GM12878 (cell line): ENCODE measurements around the gene CSNK1G2. TPM values are rescaled to one million over a fixed set of nuclear protein-coding genes. Genes with fewer than 3 reads are reported as not detected.

Experiments
- ATAC-seq: fragments of 200-7000 bp; cut with Tn5 transposase; 3 replicates; pipeline ENCODE4 v1.9.1; 2020; ENCODE audit warnings: mild to moderate bottlenecking, moderate library complexity
- BruUV-seq: library from RNA; stranded (reverse); fragments of 400-500 nt; replicated peaks from 2 replicates; lab custom pipeline; 2021; lab: Mats Ljungman, UMichigan
- CTCF ChIA-PET: fragments of 300-600 bp; sonication (Branson Sonifier 250); formaldehyde crosslinking; extraction: SDS; loops from one replicate; lab custom pipeline; 2021; ENCODE audit warnings: inconsistent platforms; lab: Yijun Ruan, JAX
- POLR2A ChIA-PET: fragments of 350-600 bp; formaldehyde crosslinking; extraction: SDS; loops from one replicate; lab custom pipeline; 2021; ENCODE audit warnings: inconsistent platforms; lab: Charles Lee
- RAD21 ChIA-PET: fragments of 300-600 bp; sonication (Branson Sonifier 250); formaldehyde crosslinking; loops from one replicate; lab custom pipeline; 2023; ENCODE audit warnings: antibody characterized with exemption; ENCODE audit not compliant: unreplicated experiment; lab: Charles Lee
- SMC1A ChIA-PET: fragments of 300-600 bp; sonication (Branson Sonifier 250); formaldehyde crosslinking; loops from one replicate; lab custom pipeline; 2023; ENCODE audit not compliant: unreplicated experiment, uncharacterized antibody; lab: Charles Lee
- DNase-seq: peaks from one replicate; pipeline ENCODE4 v3.0.0-alpha.2; 2011; ENCODE audit warnings: low read depth, low spot score
- FAIRE-seq: peaks from 3 replicates; lab custom pipeline; 2011; peaks lifted over from hg19 to GRCh38; lab: Jason Lieb, UNC
- H2AFZ ChIP-seq: 2 replicates; pipeline ENCODE4 v1.6.0; 2011; ENCODE audit warnings: low read depth, low read length, control low read depth; ENCODE audit not compliant: control insufficient read depth
- H3K27ac ChIP-seq: 2 replicates; pipeline ENCODE4 v1.5.1; 2011; ENCODE audit warnings: control low read depth; ENCODE audit not compliant: control insufficient read depth, insufficient read depth
- H3K27me3 ChIP-seq, 2 experiments: replicated peaks in 1 of 2; 2 replicates each; pipeline versions ENCODE4 v1.6.0 to v1.6.1; 2011; ENCODE audit warnings: low read length in 1 of 2; ENCODE audit not compliant: control insufficient read depth in 2 of 2, insufficient read depth in 2 of 2
- H3K36me3 ChIP-seq, 2 experiments: 2 replicates each; pipeline ENCODE4 v1.5.1; 2011; ENCODE audit warnings: low read length in 1 of 2; ENCODE audit not compliant: control insufficient read depth in 2 of 2, insufficient read depth in 2 of 2
- H3K4me1 ChIP-seq: 2 replicates; pipeline ENCODE4 v1.6.1; 2011; ENCODE audit warnings: mild to moderate bottlenecking, low read length, moderate library complexity, mixed read lengths; ENCODE audit not compliant: control insufficient read depth, insufficient read depth
- H3K4me2 ChIP-seq: 2 replicates; pipeline ENCODE4 v1.6.0; 2011; ENCODE audit warnings: control low read depth; ENCODE audit not compliant: control insufficient read depth, insufficient read depth
- H3K4me3 ChIP-seq: fragments of 200-600 bp; sonication (generic); 2 replicates; pipeline ENCODE4 v1.5.1; 2016
- H3K79me2 ChIP-seq: 2 replicates; pipeline ENCODE4 v1.6.0; 2011; ENCODE audit warnings: low read length; ENCODE audit not compliant: control insufficient read depth, insufficient read depth
- H3K9ac ChIP-seq: 2 replicates; pipeline ENCODE4 v1.8.0; 2011; ENCODE audit warnings: low read length, control low read depth, mixed read lengths; ENCODE audit not compliant: control insufficient read depth, insufficient read depth
- H3K9me3 ChIP-seq: replicated peaks from 3 replicates; pipeline ENCODE4 v1.5.1; 2011; ENCODE audit warnings: mild to moderate bottlenecking, low read length; ENCODE audit not compliant: control insufficient read depth, insufficient read depth
- H4K20me1 ChIP-seq: 2 replicates; pipeline ENCODE4 v1.6.0; 2011; ENCODE audit not compliant: control insufficient read depth, insufficient read depth
- FOS ChIP-seq: IDR thresholded peaks from 3 replicates; pipeline ENCODE4 v1.6.1; 2011; ENCODE audit warnings: borderline replicate concordance; ENCODE audit not compliant: insufficient read length; ENCODE audit errors: extremely low read depth
- HDAC6 ChIP-seq: fragments of 200-600 bp; sonication (generic); IDR thresholded peaks from one replicate; pipeline ENCODE4 v1.8.0; 2017; ENCODE audit warnings: antibody characterized with exemption; ENCODE audit not compliant: unreplicated experiment
- POLR2A ChIP-seq: IDR thresholded peaks from 2 replicates; pipeline ENCODE4 v1.6.1; 2011; ENCODE audit warnings: low read depth, mild to moderate bottlenecking, low read length
- POU2F2 ChIP-seq: IDR thresholded peaks from 3 replicates; pipeline ENCODE4 v1.6.1; 2011; ENCODE audit warnings: low read depth, mild to moderate bottlenecking, low read length, borderline replicate concordance
- REST ChIP-seq: IDR thresholded peaks from 2 replicates; pipeline ENCODE4 v1.6.1; 2012; ENCODE audit warnings: mild to moderate bottlenecking, low read depth, low read length
- RFX5 ChIP-seq: IDR thresholded peaks from 2 replicates; pipeline ENCODE4 v1.6.1; 2011; ENCODE audit warnings: low read depth, low read length, improper control_type of control experiment
- SPI1 ChIP-seq: IDR thresholded peaks from 2 replicates; pipeline ENCODE4 v1.6.1; 2011; ENCODE audit warnings: low read depth, mild to moderate bottlenecking, low read length, moderate library complexity, borderline replicate concordance; ENCODE audit not compliant: insufficient read depth
- ZNF217 ChIP-seq: fragments of 450-650 bp; IDR thresholded peaks from 2 replicates; pipeline ENCODE4 v1.6.1; 2017; ENCODE audit warnings: antibody characterized with exemption, mild to moderate bottlenecking
- WGBS: methylation state at CpG from one replicate; pipeline ENCODE4 v1.1.6; 2016; ENCODE audit warnings: low lambda C conversion rate; ENCODE audit not compliant: insufficient replicate concordance, insufficient coverage; ENCODE audit errors: missing lambda C conversion rate; 5-methylcytosine and 5-hydroxymethylcytosine counted together
- in situ Hi-C: fragments of 300-500 bp; cut with MboI; formaldehyde crosslinking; loops from 9 replicates; pipeline ENCODE4 v1.14.3; 2018; ENCODE audit warnings: mixed read lengths
- intact Hi-C: fragments of 100-400 bp; cut with micrococcal nuclease; formaldehyde crosslinking; loops from one replicate; pipeline ENCODE4 v1.14.2; 2022; ENCODE audit not compliant: unreplicated experiment
- polyA plus RNA-seq, 11 experiments: library from polyadenylated mRNA; depleted of rRNA in 4 of 11; unstranded in 6 of 11; stranded (reverse) in 5 of 11; fragments of >200 nt; fragmentation: Nextera tagmentation in 4 of 11; fragmentation: Illumina TruSeq in 1 of 11; extraction: Ambion mirVana in 4 of 11; extraction: Trizol in 1 of 11; gene quantifications; 1 replicate in 1 of 11; 2 replicates in 10 of 11; pipeline versions ENCODE4 v1.2.1 to v1.2.3, GENCODE V29; 2011 to 2016; ENCODE audit warnings: inconsistent platforms in 2 of 11, missing spikeins in 2 of 11, low read depth in 1 of 11
- total RNA-seq, 4 experiments: library from RNA; depleted of rRNA in 3 of 4; stranded (reverse); fragments of >200 nt in 3 of 4; fragmentation: Illumina TruSeq in 1 of 4; extraction: Trizol in 1 of 4; gene quantifications; 2 replicates each; pipeline versions ENCODE4 v1.2.1 to v1.2.3, GENCODE V29; 2013 to 2021

The CSNK1G2 gene
- total and polyA plus RNA-seq, 10 of the 15 experiments (the other 5 are each of a cell fraction or from before 2014, with no cell fraction given): 0.64 to 109 (median 25.0) TPM

GRCh38 chr19:1924320-1924961, 16.5 kb upstream of the CSNK1G2 start:
- RAD21 ChIA-PET: interaction anchor here (1.0 kb wide), 1 partner anchor 27 kb away, joined by 3 read pairs; no protein-coding TSS in a partner anchor
- no peak overlapping the region for H3K27ac ChIP-seq
- no peaks in the 10 kb centered on the region for H3K9me3 ChIP-seq
- H2AFZ ChIP-seq: no peak overlapping the region
- no peaks in the 10 kb centered on the region for H4K20me1 ChIP-seq
- intact Hi-C loops (no loop called here), in situ Hi-C loops (no loop called here)
- no peak overlapping the region for H3K9ac ChIP-seq
- H3K4me3 ChIP-seq: no peak overlapping the region
- H3K4me2 ChIP-seq: no peak overlapping the region
- CTCF ChIA-PET: interaction anchor here (1.5 kb wide), 1 partner anchor 27 kb away, joined by 4 read pairs; no protein-coding TSS in a partner anchor
- peaks cover 5 to 6% of the 10 kb centered on the region in 2 experiments; a peak in 3 of 4 replicates for H3K36me3 ChIP-seq
- H3K4me1 ChIP-seq: peaks cover 23% of the 10 kb centered on the region
- no peak for ATAC-seq
- no TSS peak for BruUV-seq
- FAIRE-seq: no peak
- TF ChIP-seq FOS: no peak
- no peak for TF ChIP-seq POU2F2
- TF ChIP-seq POLR2A: no peak
- TF ChIP-seq ZNF217: no peak
- TF ChIP-seq RFX5: no peak
- TF ChIP-seq REST: no peak
- no peak for TF ChIP-seq HDAC6
- no peak for TF ChIP-seq SPI1
- POLR2A ChIA-PET: interaction anchor here (1.3 kb wide), 1 partner anchor 26 kb away, joined by 7 read pairs; no protein-coding TSS in a partner anchor
- DNase-seq: no peak
- no peaks in the 10 kb centered on the region for H3K27me3 ChIP-seq
- H3K79me2 ChIP-seq: no peaks in the 10 kb centered on the region
- 96% methylated on average over 35 of the region's 35 CpGs for whole genome bisulfite sequencing
- SMC1A ChIA-PET: no interaction called here
